HL-60 (cell line): ENCODE results near the gene BAHCC1.

Experiments
- POLR2AphosphoS5 ChIP-seq: IDR thresholded peaks from 2 replicates; pipeline ENCODE4 v1.6.1; 2012; ENCODE audit warnings: low read depth
- TF ChIP-seq, protein P1 (sequence below): IDR thresholded peaks from one replicate; pipeline ENCODE4 v1.5.1; 2011; ENCODE audit warnings: low read length, control low read depth, inconsistent platforms; ENCODE audit not compliant: insufficient read depth

DNA sequence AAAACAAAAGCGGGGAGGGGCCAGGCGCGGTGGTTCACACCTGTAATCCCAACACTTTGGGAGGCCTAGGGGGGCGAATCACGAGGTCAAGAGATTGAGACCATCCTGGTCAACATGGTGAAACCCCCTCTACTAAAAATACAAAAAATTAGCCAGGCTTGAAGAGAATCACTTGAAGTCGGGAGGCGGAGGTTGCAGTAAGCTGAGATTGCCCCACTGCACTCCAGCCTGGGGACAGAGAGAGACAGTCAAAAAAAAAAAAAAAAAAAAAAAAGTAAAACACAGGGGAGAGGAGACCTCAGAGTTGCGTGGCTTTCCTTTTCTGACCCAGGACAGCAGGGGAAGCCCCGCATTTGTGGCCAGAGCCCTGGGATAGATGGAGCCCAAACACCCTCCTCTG, 97.4 kb downstream of the BAHCC1 start:
- TF ChIP-seq, protein P1, sequence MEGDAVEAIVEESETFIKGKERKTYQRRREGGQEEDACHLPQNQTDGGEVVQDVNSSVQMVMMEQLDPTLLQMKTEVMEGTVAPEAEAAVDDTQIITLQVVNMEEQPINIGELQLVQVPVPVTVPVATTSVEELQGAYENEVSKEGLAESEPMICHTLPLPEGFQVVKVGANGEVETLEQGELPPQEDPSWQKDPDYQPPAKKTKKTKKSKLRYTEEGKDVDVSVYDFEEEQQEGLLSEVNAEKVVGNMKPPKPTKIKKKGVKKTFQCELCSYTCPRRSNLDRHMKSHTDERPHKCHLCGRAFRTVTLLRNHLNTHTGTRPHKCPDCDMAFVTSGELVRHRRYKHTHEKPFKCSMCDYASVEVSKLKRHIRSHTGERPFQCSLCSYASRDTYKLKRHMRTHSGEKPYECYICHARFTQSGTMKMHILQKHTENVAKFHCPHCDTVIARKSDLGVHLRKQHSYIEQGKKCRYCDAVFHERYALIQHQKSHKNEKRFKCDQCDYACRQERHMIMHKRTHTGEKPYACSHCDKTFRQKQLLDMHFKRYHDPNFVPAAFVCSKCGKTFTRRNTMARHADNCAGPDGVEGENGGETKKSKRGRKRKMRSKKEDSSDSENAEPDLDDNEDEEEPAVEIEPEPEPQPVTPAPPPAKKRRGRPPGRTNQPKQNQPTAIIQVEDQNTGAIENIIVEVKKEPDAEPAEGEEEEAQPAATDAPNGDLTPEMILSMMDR: no peak
- no peak for TF ChIP-seq POLR2AphosphoS5
